HG02885 (cell line): Measurements from ENCODE around the gene BCAS2.

ENCODE experiments used
- ATAC-seq: cut with Tn5 transposase; IDR thresholded peaks from one replicate; pipeline ENCODE4 v1.9.1; 2021; ENCODE audit warnings: mild to moderate bottlenecking; ENCODE audit not compliant: unreplicated experiment, poor library complexity

BCAS2 gene

DNA sequence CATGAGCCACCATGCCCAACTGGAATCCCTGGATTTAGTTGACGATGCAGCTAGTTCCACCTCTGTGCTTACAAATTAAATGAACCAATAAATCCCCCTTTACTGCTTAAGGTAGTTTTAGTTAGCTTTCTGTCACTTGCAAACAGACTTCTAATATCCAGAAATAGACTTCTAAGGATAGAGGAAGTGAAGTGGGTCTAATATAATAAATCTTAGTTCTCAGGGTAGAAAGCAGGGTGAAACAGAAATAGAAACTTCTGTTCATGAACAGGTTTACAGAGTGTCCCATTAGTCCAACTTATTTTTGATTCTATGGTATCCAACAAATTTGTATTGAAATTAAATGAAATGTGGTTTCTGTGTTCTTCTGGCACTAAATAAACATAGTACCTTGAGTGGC is 20.1 kb downstream of the BCAS2 start:
- no peak for ATAC-seq

DNA sequence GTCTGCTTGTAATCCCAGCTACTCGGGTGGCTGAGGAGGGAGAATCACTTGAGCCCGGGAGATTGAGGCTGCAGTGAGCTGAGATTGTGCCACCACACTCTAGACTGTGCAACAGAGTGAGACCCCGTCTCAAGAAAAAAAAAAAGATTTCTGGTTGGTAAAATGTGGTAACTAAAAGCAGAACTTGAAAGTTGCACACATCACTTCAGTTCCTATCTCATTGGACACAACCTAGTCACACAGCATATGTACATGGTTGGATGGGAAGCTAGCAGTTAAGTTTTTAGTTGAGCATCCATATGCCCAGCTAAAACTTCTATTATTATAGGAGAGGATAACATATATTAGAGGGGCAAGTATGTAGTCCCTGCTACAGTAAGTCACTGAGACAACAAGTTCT is 22.1 kb downstream of the BCAS2 start:
- ATAC-seq, result peak; percentile 56

DNA sequence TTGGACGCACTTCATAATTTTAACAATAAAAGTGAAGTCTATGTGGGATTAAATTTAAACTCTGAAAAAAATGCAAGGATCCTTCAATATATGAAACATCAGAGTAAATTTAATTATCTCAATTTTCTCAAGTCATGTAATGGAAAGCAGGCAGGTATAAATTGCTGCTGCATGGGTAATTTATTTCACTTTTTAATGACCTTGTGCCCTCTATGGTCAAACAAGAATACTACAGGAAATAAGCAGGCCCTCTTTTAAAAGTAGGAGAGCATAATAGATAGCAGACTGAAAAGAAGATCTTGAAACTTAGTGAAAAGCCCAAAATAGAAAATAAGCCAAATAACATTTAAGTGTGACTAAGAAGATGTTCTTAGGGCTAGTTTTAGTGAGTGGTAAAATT is 22.9 kb downstream of the BCAS2 start:
- peak; percentile 71 for ATAC-seq

DNA sequence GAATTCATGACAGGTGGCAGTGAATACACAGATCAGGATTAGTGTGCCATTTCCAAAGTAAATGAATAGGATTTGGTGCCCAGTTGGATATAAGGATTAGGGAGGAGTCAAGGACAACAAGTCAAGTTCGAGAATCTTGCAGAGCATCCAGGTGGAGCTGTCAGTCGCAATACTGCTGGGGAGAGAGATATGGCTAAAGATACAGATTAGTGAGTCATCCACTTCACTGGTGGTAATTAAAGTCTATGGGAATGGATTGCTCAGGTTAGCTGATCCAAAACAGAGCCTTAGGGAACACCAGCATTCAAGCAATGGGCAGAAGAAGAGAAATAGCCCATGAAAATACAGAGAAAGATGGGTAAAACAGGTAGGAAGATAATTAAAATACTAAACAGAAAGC is 26.8 kb downstream of the BCAS2 start:
- no peak for ATAC-seq

DNA sequence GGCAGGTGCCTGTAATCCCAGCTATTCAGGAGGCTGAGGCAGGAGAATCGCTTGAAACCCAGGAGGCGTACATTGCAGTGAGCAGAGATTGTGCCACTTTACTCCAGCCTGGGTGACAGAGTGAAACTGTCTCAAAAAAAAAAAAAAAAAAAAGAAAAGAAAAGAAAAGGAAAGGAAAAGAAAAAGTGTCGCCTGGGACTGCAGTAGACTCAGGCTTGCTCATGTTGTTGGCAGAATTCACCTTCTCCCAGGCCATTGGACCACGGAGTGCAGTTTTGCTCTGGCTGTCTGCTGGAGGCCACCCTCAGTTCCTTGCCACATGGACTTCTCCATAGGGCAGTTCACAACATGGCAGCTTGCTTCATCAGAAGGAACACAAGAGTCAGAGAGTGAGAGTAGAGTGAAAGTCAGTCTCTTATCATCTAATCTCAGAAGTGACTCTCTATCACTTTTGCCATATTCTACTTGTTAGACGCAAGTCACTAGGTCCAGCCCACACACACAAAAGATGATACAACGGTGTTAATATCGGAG is 29.2 kb downstream of the BCAS2 start:
- no peak for ATAC-seq

DNA sequence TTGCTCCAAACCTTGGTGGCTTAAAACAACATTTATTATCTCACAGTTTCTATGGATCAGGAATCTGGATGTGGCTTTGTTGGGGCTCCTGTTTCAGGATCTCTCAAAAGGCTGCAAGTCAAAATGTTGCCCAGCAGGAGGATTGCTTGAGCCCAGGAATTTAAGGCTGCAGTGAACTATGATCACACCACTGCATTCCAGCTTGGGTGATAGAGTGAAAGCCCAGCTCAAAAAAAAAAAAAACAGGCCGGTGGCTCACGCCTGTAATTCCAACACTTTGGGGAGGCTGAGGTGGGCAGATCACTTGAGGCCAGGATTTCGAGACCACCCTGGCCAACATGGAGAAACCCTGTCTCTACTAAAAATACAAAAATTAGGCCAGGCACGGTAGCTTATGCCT is 30.0 kb downstream of the BCAS2 start:
- ATAC-seq, result no peak

DNA sequence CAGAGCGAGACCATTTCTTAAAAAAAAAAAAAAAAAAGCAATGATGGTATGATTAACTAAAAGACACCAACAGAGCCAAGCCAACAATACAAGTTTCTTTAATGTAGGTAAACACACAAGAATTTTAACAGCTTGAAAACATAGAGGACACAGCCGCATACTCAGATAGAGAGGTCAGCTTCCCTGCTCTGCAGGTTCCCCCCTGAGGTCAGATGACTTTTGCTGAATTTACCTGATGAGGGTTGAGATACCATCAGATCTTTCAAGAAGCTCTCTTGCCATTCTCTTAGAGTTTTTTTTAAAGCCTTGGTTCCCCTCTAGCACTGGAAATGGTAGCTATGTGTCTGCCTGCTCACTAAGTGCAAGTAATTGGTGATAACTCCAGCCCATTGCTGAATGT is 31.1 kb downstream of the BCAS2 start:
- ATAC-seq, result no peak

DNA sequence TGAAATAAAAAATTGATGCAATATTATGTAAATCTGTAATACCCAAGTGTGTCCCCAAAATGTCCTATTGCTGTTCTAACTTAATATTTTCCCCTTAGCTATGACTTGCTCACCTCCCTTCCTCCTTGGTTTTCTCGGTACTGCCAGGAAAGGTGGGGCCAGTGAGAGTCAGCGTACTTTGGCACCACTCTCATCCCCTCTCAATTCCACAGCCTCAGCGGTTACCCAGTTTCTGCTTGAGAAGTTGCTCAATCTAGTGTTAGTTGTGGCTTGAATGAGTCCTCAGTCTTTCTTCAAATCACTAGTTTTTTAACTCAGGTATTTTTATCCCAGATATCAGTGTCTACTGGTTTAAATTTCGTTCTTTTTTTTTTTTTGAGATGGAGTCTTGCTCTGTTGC is 32.3 kb downstream of the BCAS2 start:
- ATAC-seq, result no peak

DNA sequence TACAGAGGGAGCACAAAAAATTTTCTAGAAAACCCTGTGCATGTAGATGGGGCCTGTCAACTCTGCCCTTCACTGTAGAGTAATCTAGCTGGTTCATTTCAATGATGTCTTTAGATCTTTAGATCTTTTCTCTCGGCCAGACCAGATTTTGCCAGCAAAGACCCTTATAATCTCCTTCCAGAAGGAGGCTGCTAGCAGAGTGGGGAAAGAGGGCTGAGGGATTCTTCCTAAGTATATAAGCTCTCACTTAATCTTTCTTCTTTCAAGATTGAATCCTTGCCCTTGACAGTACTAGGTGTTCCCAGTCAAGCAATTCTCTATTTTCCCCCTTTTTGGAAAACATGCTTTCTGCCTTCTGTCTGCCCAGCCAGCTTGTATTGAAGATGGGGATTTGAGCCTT is 34.3 kb downstream of the BCAS2 start:
- ATAC-seq, result no peak

DNA sequence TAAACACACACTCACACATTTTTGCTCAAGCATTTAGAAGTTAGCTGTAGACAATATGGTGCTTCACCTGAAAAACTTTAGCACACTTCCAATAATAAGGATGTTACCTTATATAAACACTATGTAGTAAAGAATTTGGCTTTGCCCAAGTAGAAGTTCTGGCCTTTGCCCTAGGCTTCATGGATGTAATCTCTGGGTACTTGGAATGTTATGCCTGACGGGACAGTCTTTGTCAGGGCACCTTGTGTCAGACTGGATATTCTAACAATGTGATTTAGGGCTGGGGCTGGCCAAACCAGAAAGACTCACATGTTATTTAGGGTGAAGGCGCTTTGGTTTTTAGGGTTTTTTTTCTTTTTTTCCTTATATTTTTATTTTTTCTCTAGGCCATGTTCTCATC is 35.6 kb downstream of the BCAS2 start:
- no peak for ATAC-seq

DNA sequence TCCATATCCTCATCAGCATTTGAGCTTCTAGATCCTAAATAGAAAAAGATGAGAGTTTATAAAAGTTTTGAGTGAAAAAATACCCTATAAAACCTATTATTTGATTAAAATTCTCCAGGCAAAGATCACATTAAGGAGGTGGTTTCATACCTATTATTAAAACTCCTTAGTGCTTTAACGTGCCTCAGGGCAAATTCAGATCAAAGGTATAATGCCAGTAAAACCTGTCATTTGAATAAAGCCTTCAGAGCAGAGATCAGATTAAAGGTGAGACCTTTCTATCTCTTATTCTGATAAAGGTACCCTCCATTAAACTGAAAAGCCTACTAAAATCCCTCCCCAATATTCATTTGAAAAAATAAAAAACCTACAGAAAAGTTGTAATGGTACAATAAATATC is 36.1 kb downstream of the BCAS2 start:
- ATAC-seq, result no peak

DNA sequence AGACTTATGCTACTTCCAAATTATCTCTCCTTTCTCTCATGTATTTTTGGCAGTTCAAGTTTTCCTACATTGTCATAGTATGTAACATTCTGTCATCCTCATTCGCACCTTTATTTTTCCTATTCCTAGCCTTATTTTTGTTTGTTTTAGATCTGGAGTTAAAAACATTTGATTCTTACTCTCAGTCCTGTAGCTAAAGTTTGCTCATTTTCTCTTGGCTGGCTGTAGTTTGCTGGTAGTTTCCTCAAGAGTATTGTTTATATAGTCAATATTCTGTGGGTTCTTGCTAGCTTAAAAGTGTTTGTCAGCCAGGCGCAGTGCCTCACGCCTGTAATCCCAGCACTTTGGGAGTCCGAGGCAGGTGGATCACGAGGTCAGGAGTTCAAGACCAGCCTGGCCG is 40.6 kb downstream of the BCAS2 start:
- no peak for ATAC-seq

DNA sequence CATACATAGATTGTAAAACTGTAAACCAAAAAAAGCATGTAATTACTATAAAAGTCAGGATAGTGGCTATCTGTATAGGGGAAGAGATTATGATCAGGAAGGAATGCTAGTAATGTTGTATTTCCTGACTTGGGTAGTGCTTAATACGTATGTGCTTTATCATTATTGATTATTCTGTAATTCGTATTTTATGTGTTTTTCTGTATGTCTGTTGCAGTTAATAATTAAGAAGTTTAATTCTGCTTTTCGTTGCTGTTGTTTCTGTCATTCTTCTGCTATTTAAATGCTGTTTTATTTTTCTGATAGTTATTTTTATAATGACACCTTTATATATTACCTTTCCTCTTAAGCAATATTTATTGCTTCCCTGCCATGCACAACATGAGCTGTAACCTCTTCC is 41.1 kb downstream of the BCAS2 start:
- ATAC-seq, result no peak

DNA sequence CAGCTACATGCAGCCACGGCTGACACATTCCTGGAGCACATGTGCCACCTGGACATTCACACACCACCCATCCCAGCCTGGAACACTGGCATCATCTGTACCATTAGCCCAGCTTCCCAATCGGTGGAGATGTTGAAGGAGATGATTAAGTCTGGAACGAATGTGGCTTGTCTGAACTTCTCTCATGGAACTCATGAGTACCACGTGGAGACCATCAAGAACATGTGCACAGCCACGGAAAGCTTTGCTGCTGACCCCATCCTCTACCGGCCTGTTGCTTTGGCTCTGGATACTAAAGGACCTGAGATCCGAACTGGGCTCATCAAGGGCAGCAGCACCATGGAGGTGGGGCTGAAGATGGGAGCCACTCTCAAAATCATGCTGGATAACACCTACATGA is 45.4 kb downstream of the BCAS2 start:
- ATAC-seq, result no peak

DNA sequence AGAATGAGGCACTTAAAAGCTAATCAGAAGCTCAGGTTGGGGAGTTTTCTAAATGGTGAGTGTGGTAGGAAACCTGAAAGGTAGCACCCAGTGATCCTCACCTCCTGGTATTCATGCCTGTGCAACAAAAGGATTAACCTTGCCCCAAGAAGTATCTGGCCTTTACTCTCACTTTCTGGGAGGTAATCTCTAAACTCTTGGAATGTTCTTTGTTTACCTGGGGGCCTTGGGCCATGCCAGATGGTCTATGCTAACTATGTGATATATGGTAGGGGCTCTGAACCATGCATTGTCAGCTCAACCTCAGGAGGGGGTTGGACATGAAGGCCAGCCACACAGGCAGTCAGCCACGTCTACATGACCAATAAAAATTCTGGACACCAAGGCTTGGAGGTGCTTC is 46.0 kb downstream of the BCAS2 start:
- ATAC-seq, result no peak

DNA sequence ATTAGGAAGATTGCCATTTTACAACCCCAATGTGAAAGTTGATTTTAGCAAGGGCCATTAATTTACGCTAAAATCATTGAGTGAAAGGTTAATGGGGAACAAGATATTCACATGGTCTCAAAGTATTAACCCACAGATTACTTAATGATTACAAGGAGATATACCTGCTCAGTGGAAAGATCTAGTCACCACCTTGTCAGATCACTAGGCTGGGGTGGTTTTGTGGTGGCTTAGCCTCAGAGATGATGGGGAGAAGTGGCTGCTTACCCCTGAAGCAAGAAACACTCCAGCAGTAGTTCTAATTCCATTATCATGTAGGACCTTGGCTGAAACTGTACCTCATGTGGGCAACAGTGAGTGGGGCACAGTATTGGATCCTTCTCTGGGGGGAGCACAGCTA is 50.3 kb downstream of the BCAS2 start:
- ATAC-seq, result no peak

DNA sequence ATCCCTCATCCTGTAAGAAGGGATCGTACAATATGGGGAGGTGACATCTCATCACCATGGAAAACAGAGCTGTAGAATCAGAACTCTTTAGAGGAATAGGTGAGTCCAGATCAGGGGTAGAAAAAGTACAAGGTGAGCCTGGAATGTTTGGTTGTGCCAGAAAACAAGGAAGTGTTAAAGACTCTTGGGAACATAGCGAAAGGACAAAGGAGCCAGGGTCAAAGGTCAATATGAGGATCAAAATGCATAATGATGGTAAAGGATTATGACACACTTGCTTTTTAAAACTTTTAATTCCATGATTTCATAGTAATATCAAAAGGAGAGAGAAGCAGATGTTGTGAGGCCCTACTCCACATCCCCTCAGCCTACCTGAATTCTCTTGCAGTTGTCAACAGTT is 51.2 kb downstream of the BCAS2 start:
- no peak for ATAC-seq

DNA sequence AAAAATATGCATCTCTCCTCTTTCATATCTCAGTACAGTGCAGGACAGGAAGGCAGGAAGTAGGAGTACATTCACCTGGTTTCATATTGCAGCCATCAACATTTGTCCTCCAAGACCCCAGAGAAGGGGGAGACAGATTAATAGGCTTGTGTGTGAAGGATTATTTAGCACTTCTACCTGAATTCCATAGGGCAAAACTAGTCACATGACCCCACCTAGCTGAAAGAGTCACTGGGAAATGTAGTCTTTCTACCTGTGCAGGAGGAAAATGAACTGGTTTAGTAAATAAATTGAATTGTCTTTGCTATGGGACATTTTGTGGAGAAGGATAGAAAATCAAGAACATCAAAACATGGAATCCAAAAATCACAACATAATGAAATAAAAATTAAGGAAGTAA is 56.5 kb downstream of the BCAS2 start:
- ATAC-seq, result no peak

DNA sequence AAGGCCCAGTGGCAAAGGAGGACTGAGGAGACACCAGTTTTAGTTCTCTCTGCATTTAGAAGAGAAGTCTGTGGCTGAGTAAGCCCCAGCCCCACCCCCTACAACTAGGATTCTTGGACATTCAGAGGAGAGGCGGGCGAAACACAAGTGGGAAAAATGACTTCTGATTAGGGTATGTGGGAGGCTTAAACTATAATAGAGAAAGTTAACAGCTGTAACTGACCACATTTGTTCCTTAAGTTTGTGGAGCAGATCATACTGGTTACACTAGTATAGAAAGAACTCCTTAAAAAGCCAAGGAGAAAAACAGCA is 59.2 kb downstream of the BCAS2 start:
- no peak for ATAC-seq

DNA sequence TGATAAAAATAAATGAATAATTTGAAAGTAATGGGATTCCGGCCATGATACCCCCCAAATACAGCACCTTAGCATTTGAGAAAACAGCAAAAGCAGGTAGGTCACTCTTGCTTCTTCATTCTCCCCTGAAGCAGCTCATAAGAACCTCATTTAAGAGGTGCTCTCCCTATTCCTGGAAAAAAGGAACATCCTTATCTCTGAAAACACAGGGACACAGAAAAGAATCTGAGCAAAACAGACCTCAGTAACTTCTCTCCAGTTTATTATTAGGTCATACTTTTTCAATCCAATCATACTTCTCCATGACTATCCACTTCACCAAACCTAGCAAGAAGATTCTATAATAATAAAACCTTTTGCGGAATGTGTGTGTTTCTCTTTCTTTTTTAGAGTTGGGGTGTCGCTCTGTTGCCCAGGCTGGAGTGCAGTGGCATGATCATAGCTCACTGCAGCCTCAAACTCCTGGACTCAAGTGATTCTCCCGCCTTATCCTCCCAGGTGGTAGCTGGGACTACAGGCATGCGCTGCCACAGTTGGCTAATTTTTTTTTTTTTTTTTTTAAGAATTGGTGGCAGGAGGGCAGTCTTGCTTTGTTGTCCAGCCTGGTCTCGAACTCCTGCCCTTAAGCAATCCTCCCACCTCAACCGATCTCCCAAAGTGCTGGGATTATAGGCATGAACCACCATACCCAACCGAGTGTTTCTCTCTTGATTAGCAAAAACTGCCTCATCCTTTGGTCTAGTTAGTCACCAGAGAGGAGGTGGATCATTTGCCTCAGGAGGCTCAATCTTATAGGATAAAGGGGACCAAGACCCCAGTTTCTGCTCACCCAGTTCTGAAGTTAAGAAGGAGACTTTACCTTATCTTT is 59.8 kb downstream of the BCAS2 start:
- no peak for ATAC-seq
